DOHH2 (cell line): ENCODE data around the gene SOX10.

Source experiments
- H3F3A ChIP-seq: fragments of 200-600 bp; sonication (generic), shearing (Covaris generic); 2 replicates; pipeline ENCODE4 v1.6.0; 2016; ENCODE audit warnings: antibody characterized with exemption, mild to moderate bottlenecking; ENCODE audit not compliant: control insufficient read depth, insufficient read depth
- H3K27ac ChIP-seq: fragments of 200-600 bp; sonication (generic); 2 replicates; pipeline ENCODE4 v1.5.1; 2014; ENCODE audit warnings: low read depth, mild to moderate bottlenecking, low read length, moderate library complexity
- H3K27me3 ChIP-seq: fragments of 200-600 bp; sonication (generic); 2 replicates; pipeline ENCODE4 v1.6.1; 2014; ENCODE audit warnings: mild to moderate bottlenecking, low read length, mixed read lengths; ENCODE audit not compliant: control insufficient read depth
- H3K36me3 ChIP-seq: fragments of 200-600 bp; sonication (generic); 2 replicates; pipeline ENCODE4 v1.6.1; 2014; ENCODE audit warnings: mild to moderate bottlenecking, low read length, moderate library complexity, mixed read lengths; ENCODE audit not compliant: control insufficient read depth
- H3K4me1 ChIP-seq: fragments of 200-600 bp; sonication (generic); 2 replicates; pipeline ENCODE4 v1.6.1; 2014; ENCODE audit warnings: mild to moderate bottlenecking, low read length, mixed read lengths; ENCODE audit not compliant: control insufficient read depth
- H3K4me2 ChIP-seq: fragments of 200-600 bp; sonication (generic); 2 replicates; pipeline ENCODE4 v1.6.0; 2014; ENCODE audit warnings: mild to moderate bottlenecking, low read length, moderate library complexity
- H3K4me3 ChIP-seq: fragments of 200-600 bp; sonication (generic); 2 replicates; pipeline ENCODE4 v1.5.1; 2014; ENCODE audit warnings: mild to moderate bottlenecking, low read length, mixed read lengths
- H3K79me2 ChIP-seq: fragments of 200-600 bp; sonication (generic); 2 replicates; pipeline ENCODE4 v1.6.1; 2014; ENCODE audit warnings: mild to moderate bottlenecking, low read length, mixed read lengths; ENCODE audit not compliant: control insufficient read depth
- H3K9me2 ChIP-seq: fragments of 200-600 bp; sonication (generic); replicated peaks from 2 replicates; pipeline ENCODE4 v1.6.1; 2014; ENCODE audit warnings: mild to moderate bottlenecking, low read length, mixed read lengths; ENCODE audit not compliant: control insufficient read depth
- H3K9me3 ChIP-seq: fragments of 200-600 bp; sonication (generic); 2 replicates; pipeline ENCODE4 v1.6.1; 2014; ENCODE audit warnings: antibody characterized with exemption, low read length, mixed read lengths; ENCODE audit not compliant: control insufficient read depth, insufficient read depth
- H4K20me1 ChIP-seq: fragments of 200-600 bp; sonication (generic); 2 replicates; pipeline ENCODE4 v1.6.0; 2014; ENCODE audit warnings: low read depth, mild to moderate bottlenecking, antibody characterized with exemption, low read length, moderate library complexity; ENCODE audit not compliant: control insufficient read depth, insufficient read depth
- CTCF ChIP-seq: fragments of 200-600 bp; sonication (generic); IDR thresholded peaks from one replicate; pipeline ENCODE4 v1.5.1; 2014; ENCODE audit warnings: antibody characterized with exemption, mild to moderate bottlenecking, low read depth, low read length; ENCODE audit not compliant: poor library complexity, severe bottlenecking
- EZH2phosphoT487 ChIP-seq: fragments of 200-600 bp; sonication (generic); IDR thresholded peaks from 2 replicates; pipeline ENCODE4 v1.6.1; 2017; ENCODE audit warnings: borderline replicate concordance, mild to moderate bottlenecking, antibody characterized with exemption, low read length, moderate library complexity, mixed read lengths

The SOX10 gene

GRCh38 chr22:37930270-37930951, 53.9 kb downstream of the SOX10 start:
- no peaks in the 10 kb centered on the region for H3K9me2 ChIP-seq
- H3K4me2 ChIP-seq = no peak overlapping the region
- TF ChIP-seq CTCF (peak; percentile 61), EZH2phosphoT487 (no peak)
- peaks cover 14% of the 10 kb centered on the region for H3K4me1 ChIP-seq
- no peaks in the 10 kb centered on the region for H3K36me3 ChIP-seq
- no peak overlapping the region for H3K4me3 ChIP-seq
- H3K27ac ChIP-seq = no peak overlapping the region
- H4K20me1 ChIP-seq = peaks cover 3% of the 10 kb centered on the region; the same call in 1 of the 2 replicates
- H3K27me3 ChIP-seq = no peaks in the 10 kb centered on the region
- no peaks in the 10 kb centered on the region for H3F3A ChIP-seq
- no peaks in the 10 kb centered on the region for H3K79me2 ChIP-seq
- no peaks in the 10 kb centered on the region for H3K9me3 ChIP-seq

- Histone ChIP-seq H3K36me3 (no peaks in the 10 kb centered on the region), H3K9me3 (no peaks in the 10 kb centered on the region), H3K27ac (no peak overlapping the region), H3K4me2 (no peak overlapping the region), H3K79me2 (no peaks in the 10 kb centered on the region), H3K4me1 (peaks cover 14% of the 10 kb centered on the region), H4K20me1 (peaks cover 3% of the 10 kb centered on the region; the same call in 1 of the 2 replicates), H3K9me2 (no peaks in the 10 kb centered on the region), H3K4me3 (no peak overlapping the region), H3F3A (no peaks in the 10 kb centered on the region), H3K27me3 (no peaks in the 10 kb centered on the region)
- no peak for TF ChIP-seq CTCF
- no peak for TF ChIP-seq EZH2phosphoT487
Measured at GRCh38 chr22:37929390-37929789, 55.0 kb downstream of the SOX10 start.

GRCh38 chr22:37927637-37927936, 56.8 kb downstream of the SOX10 start:
- Histone ChIP-seq H4K20me1 (peaks cover 3% of the 10 kb centered on the region; the same call in 1 of the 2 replicates), H3K4me1 (peaks cover 7% of the 10 kb centered on the region), H3K36me3 (no peaks in the 10 kb centered on the region), H3K27ac (no peak overlapping the region), H3K9me3 (no peaks in the 10 kb centered on the region), H3K4me2 (no peak overlapping the region), H3K79me2 (no peaks in the 10 kb centered on the region), H3K4me3 (no peak overlapping the region), H3F3A (no peaks in the 10 kb centered on the region), H3K9me2 (no peaks in the 10 kb centered on the region), H3K27me3 (no peaks in the 10 kb centered on the region)
- TF ChIP-seq EZH2phosphoT487 (no peak), CTCF (no peak)
